HG02973 (cell line): Measurements from ENCODE around the gene CALML5.

ENCODE experiments used
- ATAC-seq: cut with Tn5 transposase; IDR thresholded peaks from one replicate; pipeline ENCODE4 v1.9.1; 2021; ENCODE audit warnings: moderate library complexity; ENCODE audit not compliant: unreplicated experiment

The CALML5 gene

DNA sequence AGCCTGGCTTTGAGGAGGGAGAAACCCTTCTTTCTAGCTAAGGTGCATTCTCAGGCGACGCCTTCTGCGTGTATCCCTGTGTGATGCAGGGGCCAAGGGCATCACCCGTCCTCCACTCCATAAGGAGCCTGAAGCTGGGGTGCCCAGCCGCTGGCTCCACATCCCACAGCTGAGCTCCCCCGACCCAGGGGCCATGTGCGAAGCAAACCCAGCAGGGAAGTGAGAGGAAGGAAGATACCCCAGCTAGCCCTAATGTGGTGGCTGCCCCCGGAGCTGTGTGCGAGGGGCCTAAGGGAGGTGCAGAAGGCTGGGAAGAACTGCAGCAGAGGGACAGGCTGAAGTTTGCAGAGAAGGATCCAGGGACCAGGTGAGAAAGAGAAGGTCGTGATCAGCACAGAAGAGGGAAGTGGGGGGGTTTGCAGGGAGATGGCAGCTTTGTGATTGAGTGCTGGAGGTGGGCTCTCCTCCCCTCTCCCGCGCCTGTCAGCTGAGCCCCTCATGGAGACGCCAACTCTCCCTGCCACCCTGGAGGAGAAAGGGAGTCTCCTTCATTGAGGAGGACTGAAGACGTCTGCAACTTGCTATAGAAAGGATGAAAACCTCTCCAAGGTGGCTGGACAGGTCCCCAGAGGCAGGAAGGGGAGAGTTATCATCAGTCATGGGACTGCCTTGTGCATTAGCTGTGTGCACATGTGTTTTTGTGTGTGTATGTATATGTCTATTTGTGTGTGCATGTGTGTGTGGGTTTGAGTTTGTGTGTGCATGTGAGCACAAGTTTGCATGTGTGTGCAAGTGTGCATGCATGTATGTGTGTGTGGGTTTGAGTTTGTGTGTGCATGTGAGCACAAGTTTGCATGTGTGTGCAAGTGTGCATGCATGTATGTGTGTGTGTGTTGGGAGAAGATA, 3.5 kb upstream of the CALML5 start:
- ATAC-seq: no peak

DNA sequence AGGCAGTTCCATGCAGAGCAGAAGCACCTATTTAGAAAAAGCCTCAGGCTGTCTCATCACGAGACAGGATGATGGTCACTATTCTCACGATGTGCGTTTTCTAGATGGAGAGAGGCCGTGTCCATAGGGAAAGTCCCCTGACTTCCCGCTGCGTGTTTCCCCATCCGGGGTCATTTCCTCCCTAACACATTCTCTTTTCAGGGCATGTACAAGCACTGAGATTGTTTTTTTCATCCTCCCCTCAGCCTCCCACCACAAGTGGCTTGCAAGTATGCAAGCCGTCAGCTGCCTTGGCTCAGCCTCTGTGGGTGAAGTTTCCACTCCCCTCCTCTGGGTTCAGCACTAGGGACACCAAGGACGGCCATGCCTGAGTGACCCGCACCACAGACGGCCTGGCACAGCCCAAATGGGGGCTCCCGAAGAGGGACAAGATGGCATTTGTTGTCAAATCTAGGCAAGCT, 2.7 kb upstream of the CALML5 start:
- ATAC-seq: no peak

DNA sequence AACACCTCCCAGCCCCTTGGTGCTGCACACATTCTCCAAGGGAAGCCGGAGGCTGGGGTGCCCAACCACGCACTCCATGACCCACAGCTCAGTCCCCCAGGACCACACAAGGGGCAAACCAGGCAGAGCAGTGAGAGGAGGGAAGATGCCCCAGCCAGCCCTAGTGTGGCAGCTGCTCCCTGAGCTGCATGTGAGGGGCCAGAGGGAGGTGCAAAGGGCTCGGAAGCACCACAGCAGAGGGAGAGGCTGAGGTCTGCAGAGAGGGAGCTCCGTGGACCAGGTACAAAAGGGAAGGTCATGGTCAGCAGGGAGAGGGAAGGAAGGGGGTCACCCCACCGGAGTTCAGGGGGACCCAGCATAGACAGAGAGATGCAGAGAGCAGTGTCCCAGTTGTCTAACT, 1.5 kb upstream of the CALML5 start:
- ATAC-seq: no peak

GRCh38 chr10:5500162-5500670, 846 bp upstream of the CALML5 start:
- no peak for ATAC-seq

GRCh38 chr10:5498791-5499492, 428 bp downstream of the CALML5 start:
- no peak for ATAC-seq

- no peak for ATAC-seq
Observed at GRCh38 chr10:5497948-5498730, 1.2 kb downstream of the CALML5 start.

DNA sequence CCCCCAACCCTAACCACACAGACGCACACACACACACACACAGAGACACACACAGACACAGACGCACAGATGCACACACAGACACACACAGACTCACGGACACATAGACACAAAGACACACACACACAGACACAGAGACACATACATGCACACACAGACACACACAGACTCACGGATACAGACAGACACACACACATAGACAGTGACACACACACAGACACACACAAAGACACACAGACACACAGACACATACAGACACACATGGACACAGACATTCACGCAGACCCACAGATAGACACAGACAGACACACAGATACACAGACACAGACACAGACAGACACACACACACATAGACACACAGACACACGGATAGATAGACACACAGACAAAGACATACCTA, 2.1 kb downstream of the CALML5 start:
- no peak for ATAC-seq

GRCh38 chr10:5496261-5497250, 2.8 kb downstream of the CALML5 start:
- no peak for ATAC-seq

GRCh38 chr10:5494611-5495010, 4.8 kb downstream of the CALML5 start:
- no peak for ATAC-seq

DNA sequence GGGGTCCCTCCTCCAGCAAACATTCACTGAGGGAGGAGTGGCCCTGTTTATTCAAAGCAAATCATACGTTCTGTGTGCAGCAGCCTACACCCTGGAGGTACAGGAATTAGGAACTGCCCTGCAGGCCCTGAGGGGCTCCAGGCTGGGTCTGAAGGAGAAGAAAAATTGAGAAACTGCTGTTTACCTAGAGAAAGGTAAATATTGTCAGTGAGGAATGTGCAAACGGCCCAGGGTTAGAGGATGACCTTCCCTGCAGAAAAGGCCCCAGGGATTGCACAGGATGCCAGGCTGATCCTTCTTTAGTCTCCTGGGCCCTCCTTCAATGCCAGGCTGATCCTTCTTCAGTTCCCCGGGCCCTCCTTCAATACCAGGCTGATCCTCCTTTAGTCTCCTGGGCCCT, 5.7 kb downstream of the CALML5 start:
- no peak for ATAC-seq

- ATAC-seq: no peak
Observed at GRCh38 chr10:5492929-5493576, 6.3 kb downstream of the CALML5 start.

- ATAC-seq: no peak
Observed at GRCh38 chr10:5492322-5492855, 7.0 kb downstream of the CALML5 start.

DNA sequence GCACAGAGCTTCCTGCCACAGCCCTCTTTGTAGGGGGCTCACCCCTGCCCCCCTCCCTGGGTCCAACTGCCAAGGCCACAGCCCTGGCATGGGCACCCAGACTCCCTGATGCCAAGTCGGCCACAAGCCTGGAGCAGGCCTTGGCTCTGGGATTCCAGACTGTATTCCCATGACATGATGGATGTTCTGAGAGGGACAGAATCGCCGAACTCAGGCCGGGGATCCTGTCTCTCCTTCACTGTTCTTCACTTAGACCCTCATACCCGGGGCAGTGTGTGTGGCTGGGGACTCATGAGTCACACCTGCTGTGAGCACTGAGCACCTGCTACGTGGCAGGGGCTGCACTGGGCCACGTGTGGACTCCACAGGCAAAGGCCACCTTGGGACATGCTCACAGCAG, 7.9 kb downstream of the CALML5 start:
- ATAC-seq: no peak

DNA sequence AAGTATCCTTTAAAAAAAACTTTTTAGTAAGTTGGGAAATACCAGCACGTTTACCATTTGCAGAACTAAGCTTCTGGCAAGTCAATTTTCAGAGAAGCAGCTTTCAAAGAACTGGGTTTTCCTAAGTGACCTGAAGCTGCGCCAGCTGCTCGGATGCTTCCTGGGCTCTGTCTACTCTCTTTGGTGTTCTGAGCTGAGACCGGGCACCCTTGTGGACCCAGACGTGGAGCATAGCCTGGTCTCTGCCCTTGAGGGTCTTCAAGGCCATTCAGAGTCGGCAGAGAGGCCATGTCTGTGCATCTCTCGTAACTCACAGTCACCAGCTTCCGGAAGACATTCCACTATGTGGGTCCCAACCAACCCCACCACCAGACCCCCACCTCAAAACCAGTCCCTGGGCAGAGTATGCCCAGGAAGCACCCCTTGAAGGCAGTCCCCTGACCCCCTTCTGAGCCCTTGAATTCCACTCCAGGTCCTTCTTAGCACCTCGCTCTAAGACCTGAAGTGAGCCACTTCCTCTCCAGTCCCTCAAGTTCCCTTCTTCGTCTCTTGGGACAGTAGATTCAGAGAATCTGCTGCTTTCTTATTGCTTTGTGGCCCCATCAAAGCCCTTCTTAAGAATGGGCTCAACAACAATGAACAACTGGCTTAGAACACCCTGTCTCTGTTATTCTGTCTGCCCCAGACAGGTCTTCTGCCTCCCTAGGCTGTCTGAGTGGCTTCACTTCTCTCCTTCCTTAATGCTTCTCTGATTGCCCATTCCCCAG, 8.5 kb downstream of the CALML5 start:
- no peak for ATAC-seq

DNA sequence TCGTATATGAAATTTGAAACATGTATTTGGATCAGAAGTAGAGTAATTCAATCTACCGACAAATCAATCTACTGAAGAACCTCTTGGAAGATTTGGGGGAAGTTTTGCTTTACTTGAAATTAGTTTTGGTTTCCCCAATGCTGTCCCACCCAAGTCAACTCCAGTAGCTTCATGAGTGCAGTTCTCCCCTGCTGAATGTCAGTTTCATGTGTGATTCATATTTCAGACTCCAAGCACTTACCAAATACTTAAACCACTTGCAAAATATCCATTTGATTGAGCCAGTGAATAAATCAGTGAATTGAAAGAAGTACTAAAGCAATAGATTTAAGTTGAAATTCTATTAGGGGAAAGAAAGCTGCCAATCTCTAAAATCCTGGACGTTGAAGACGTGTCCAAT, 9.3 kb downstream of the CALML5 start:
- ATAC-seq: no peak

- ATAC-seq: no peak
Observed at GRCh38 chr10:5488272-5489161, 10.9 kb downstream of the CALML5 start.

- no peak for ATAC-seq
Observed at GRCh38 chr10:5486853-5487235, 12.5 kb downstream of the CALML5 start.
